BLaER1 treated with 17β-estradiol and CSF1 and Interleukin-3, amounts not matched to agents 10 nM and 100 nM (cell line): ENCODE measurements around the gene SERINC5.

Source experiments
- H3K27ac ChIP-seq, 11 experiments: shearing (Covaris generic); formaldehyde crosslinking; 2 replicates each; pipeline ENCODE4 v1.8.1; 2022
- H3K27me3 ChIP-seq, 11 experiments: shearing (Covaris generic); formaldehyde crosslinking; 2 replicates each; pipeline ENCODE4 v1.8.1; 2022
- H3K36me3 ChIP-seq, 11 experiments: shearing (Covaris generic); formaldehyde crosslinking; 2 replicates each; pipeline ENCODE4 v1.8.1; 2022
- H3K4me1 ChIP-seq, 10 experiments: shearing (Covaris generic); formaldehyde crosslinking; 2 replicates each; pipeline ENCODE4 v1.8.1; 2022
- H3K4me2 ChIP-seq, 11 experiments: shearing (Covaris generic); formaldehyde crosslinking; 2 replicates each; pipeline ENCODE4 v1.8.1; 2022
- H3K4me3 ChIP-seq, 10 experiments: shearing (Covaris generic); formaldehyde crosslinking; 2 replicates each; pipeline ENCODE4 v1.8.1; 2022
- H3K9ac ChIP-seq, 11 experiments: shearing (Covaris generic); formaldehyde crosslinking; 2 replicates each; pipeline ENCODE4 v1.8.1; 2022
- H3K9me3 ChIP-seq, 11 experiments: shearing (Covaris generic); formaldehyde crosslinking; replicated peaks in 1 of 11; 2 replicates each; pipeline ENCODE4 v1.8.1; 2022
- H4K20me1 ChIP-seq, 11 experiments: shearing (Covaris generic); formaldehyde crosslinking; 2 replicates each; pipeline ENCODE4 v1.8.1; 2022
- Cebpa-rat ChIP-seq, 11 experiments: shearing (Covaris generic); IDR thresholded peaks; 2 replicates each; pipeline ENCODE4 v1.8.1; 2022

The SERINC5 gene

DNA sequence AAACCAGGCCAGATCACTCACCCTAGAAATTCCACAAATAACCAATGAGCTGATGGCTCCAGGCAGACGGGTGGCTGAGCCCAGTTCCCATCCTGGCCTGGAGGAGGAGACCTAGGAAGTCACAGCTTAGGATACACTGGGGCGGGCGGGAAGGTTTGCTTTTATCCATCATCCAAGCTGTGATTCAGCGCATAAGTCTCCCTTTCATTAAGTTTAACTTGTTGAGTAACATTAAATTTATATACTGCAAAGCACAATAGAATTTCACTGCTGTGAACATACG, 165.0 kb downstream of the SERINC5 start:
- Histone ChIP-seq H3K9me3 (peaks cover 0 to 14% (median 0%) of the 10 kb centered on the region in 11 experiments; a peak in 4 of 22 replicates), H3K27me3 (no peaks in the 10 kb centered on the region), H3K9ac (peak overlapping the region in 1 of 11 experiments; percentile 14; a peak in 1 of 22 replicates)

DNA sequence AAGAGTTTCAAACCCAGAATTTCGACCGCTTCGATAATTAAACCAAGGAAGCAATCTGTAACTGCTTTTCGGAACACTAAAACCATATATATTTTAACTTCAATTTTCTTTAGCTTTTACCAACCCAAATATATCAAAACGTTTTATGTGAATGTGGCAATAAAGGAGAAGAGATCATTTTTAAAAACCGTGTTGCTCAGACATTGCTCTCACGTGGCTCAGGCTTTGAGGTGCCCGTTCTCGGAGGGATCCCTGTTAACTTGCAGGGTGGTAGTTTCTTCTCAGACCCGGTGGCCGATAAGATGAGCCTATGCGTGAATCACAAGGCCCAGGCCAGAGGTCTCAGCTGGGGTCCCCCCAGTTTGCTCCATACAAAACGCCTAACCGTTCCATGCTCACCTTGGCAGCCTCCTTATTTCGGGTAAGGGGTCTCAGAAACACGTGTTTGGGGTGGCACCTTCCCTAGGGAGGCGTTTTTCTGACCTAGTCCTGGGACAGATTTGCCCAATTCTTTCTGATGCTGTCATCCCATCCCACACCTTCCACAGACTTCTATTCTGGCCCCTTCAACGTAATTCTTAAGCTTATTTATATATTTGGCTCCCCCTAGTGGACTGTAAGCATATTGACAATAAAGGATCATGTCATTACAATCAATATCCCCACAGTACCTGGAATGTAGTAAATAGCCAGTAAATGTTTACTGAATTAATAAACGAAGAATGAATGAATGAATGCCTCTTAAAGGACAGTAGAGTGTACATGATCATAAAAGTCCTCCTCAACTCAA, 172.6 kb downstream of the SERINC5 start:
- H3K9ac ChIP-seq: peak overlapping the region in 10 of 11 experiments; percentile 19 to 60 (median 38); a peak in 11 of 22 replicates
- no peaks in the 10 kb centered on the region for H4K20me1 ChIP-seq
- H3K4me1 ChIP-seq: peaks cover 0 to 29% (median 5%) of the 10 kb centered on the region in 10 experiments; a peak in 11 of 20 replicates
- peak overlapping the region in 6 of 10 experiments; percentile 15 to 60 (median 46); a peak in 12 of 20 replicates for H3K4me3 ChIP-seq
- peak overlapping the region in 8 of 11 experiments; percentile 5 to 50 (median 35); a peak in 7 of 22 replicates for H3K27ac ChIP-seq
- peaks cover 0 to 20% (median 8%) of the 10 kb centered on the region in 11 experiments; a peak in 9 of 22 replicates for H3K36me3 ChIP-seq
- no peak for TF ChIP-seq Cebpa-rat (IDR thresholded peaks at IDR 0.05)
- no peaks in the 10 kb centered on the region for H3K9me3 ChIP-seq
- H3K4me2 ChIP-seq: peak overlapping the region; percentile 55 to 80 (median 65)
- no peaks in the 10 kb centered on the region for H3K27me3 ChIP-seq

More for the DNA sequence above, 165.0 kb downstream of the SERINC5 start:
- Histone ChIP-seq H3K4me3 (no peak overlapping the region), H3K27ac (0 out of 22 replicates have a peak overlapping the region, but pooled peaks of 2 of the 11 experiments have one; percentile 12 to 20), H3K4me2 (no peak overlapping the region), H4K20me1 (no peaks in the 10 kb centered on the region), H3K36me3 (no peaks in the 10 kb centered on the region), H3K4me1 (peaks cover 14 to 41% (median 31%) of the 10 kb centered on the region in 10 experiments)
- no peak for TF ChIP-seq Cebpa-rat (IDR thresholded peaks at IDR 0.05)

DNA sequence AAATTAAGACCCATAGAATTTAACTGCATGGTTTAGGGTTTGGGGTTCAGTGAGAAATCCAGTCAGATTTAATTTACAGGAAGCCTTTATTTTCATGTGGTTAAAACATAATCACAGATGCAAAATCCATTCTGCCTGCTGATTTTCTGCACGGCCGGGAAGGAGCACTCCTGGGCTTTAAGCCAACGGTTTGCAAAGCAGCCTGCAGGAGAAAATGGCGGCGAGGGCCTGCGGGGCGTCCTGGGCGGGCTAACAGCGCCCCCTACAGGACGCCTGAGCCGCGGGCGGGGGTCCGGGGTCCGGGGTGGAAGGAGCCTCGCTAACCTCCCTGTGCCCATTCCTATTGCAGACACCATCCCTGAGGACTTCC, 173.1 kb downstream of the SERINC5 start:
- peaks cover 0 to 25% (median 12%) of the 10 kb centered on the region in 11 experiments; a peak in 9 of 22 replicates for H3K36me3 ChIP-seq
- H3K27ac ChIP-seq: 0 out of 22 replicates have a peak overlapping the region, but pooled peaks of 3 of the 11 experiments have one; percentile 39 to 50 (median 50)
- H3K4me2 ChIP-seq: peak overlapping the region; percentile 55 to 80 (median 65); a peak in 21 of 22 replicates
- peak overlapping the region in 7 of 11 experiments; percentile 19 to 60 (median 38); a peak in 7 of 22 replicates for H3K9ac ChIP-seq
- peaks cover 0 to 29% (median 5%) of the 10 kb centered on the region in 10 experiments; a peak in 11 of 20 replicates for H3K4me1 ChIP-seq
- H3K4me3 ChIP-seq: peak overlapping the region in 6 of 10 experiments; percentile 15 to 60 (median 46); a peak in 10 of 20 replicates
- peaks cover 0 to 4% (median 0%) of the 10 kb centered on the region in 11 experiments; a peak in 1 of 22 replicates for H3K9me3 ChIP-seq
- no peaks in the 10 kb centered on the region for H4K20me1 ChIP-seq
- no peaks in the 10 kb centered on the region for H3K27me3 ChIP-seq
- TF ChIP-seq Cebpa-rat (IDR thresholded peaks at IDR 0.05): no peak

GRCh38 chr5:80082281-80082680, 173.6 kb downstream of the SERINC5 start:
- Histone ChIP-seq H3K27me3 (no peaks in the 10 kb centered on the region), H3K9ac (no peak overlapping the region), H3K4me3 (no peak overlapping the region; a peak in 1 of 20 replicates), H3K36me3 (peaks cover 0 to 27% (median 12%) of the 10 kb centered on the region in 11 experiments; a peak in 9 of 22 replicates), H3K4me1 (peaks cover 0 to 32% (median 5%) of the 10 kb centered on the region in 10 experiments; a peak in 11 of 20 replicates), H3K4me2 (peak overlapping the region in 9 of 11 experiments; percentile 58 to 80 (median 66); a peak in 12 of 22 replicates), H3K27ac (no peak overlapping the region), H3K9me3 (peaks cover 0 to 4% (median 0%) of the 10 kb centered on the region in 11 experiments; a peak in 1 of 22 replicates), H4K20me1 (no peaks in the 10 kb centered on the region)
- TF ChIP-seq Cebpa-rat (IDR thresholded peaks at IDR 0.05): no peak

DNA sequence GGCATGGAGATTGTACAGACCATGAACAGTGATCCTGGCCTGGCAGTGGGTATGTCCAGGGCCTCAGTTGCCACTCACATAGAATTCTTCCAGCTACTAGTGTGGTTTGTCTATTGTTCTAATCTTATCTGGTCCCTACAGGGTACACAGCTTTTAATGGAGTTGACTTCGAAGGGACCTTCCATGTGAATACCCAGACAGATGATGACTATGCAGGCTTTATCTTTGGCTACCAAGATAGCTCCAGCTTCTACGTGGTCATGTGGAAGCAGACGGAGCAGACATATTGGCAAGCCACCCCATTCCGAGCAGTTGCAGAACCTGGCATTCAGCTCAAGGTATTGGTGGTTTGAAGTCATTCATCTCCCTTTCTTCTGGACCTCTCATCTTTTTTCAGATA, 176.9 kb downstream of the SERINC5 start:
- H3K4me1 ChIP-seq: peaks cover 0 to 33% (median 10%) of the 10 kb centered on the region in 10 experiments; a peak in 12 of 20 replicates
- no peaks in the 10 kb centered on the region for H4K20me1 ChIP-seq
- TF ChIP-seq Cebpa-rat (IDR thresholded peaks at IDR 0.05): no peak
- peaks cover 0 to 4% (median 0%) of the 10 kb centered on the region in 11 experiments; a peak in 1 of 22 replicates for H3K9me3 ChIP-seq
- H3K36me3 ChIP-seq: peaks cover 0 to 27% (median 12%) of the 10 kb centered on the region in 11 experiments; a peak in 9 of 22 replicates
- no peaks in the 10 kb centered on the region for H3K27me3 ChIP-seq
- no peak overlapping the region for H3K27ac ChIP-seq
- no peak overlapping the region for H3K9ac ChIP-seq
- H3K4me2 ChIP-seq: no peak overlapping the region
- H3K4me3 ChIP-seq: no peak overlapping the region

DNA sequence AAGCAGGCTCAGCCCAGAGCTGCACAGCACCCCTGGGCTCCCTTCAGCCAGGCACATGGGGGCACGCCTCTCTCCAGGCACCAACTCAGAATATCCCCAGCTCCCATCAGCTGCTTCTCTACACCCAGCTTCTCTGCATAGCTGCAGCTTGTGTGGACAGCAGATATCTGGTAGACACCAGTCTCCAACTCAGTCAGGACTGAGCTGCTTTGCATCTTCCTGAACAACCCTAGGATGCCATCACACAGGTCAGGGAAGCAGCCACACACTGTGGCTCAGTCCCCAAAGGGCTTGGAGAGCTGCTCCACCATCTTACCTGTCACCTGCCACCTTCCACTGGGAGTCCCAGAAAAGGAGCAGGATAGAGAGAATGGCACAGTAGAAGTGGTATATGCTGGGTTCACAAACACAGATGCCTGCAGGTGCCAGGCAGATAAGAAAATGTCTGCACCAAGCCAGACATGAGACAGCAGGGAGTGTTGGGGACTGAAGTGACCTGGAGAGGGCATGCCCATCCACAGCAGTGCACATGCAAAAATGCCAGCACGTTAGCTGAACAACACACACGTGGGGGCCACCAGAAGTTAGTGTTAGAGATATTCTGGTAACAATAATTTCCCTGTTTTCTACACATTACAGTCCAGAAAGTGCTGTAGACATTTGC, 178.7 kb downstream of the SERINC5 start:
- no peaks in the 10 kb centered on the region for H4K20me1 ChIP-seq
- no peak overlapping the region for H3K9ac ChIP-seq
- H3K4me2 ChIP-seq: peak overlapping the region in 2 of 11 experiments; percentile 8 to 33; a peak in 1 of 22 replicates
- H3K36me3 ChIP-seq: peaks cover 0 to 27% (median 12%) of the 10 kb centered on the region in 11 experiments; a peak in 9 of 22 replicates
- H3K4me1 ChIP-seq: peaks cover 0 to 30% (median 5%) of the 10 kb centered on the region in 10 experiments; a peak in 6 of 20 replicates
- H3K4me3 ChIP-seq: no peak overlapping the region
- TF ChIP-seq Cebpa-rat (IDR thresholded peaks at IDR 0.05): no peak
- no peak overlapping the region for H3K27ac ChIP-seq
- H3K27me3 ChIP-seq: no peaks in the 10 kb centered on the region
- H3K9me3 ChIP-seq: peaks cover 0 to 4% (median 0%) of the 10 kb centered on the region in 11 experiments; a peak in 1 of 22 replicates

GRCh38 chr5:80076131-80077050, 179.5 kb downstream of the SERINC5 start:
- no peak overlapping the region for H3K27ac ChIP-seq
- H3K9me3 ChIP-seq: peaks cover 0 to 4% (median 0%) of the 10 kb centered on the region in 11 experiments; a peak in 1 of 22 replicates
- H3K4me3 ChIP-seq: no peak overlapping the region
- no peak overlapping the region for H3K9ac ChIP-seq
- no peaks in the 10 kb centered on the region for H4K20me1 ChIP-seq
- peak overlapping the region in 3 of 11 experiments; percentile 8 to 33 (median 26); a peak in 3 of 22 replicates for H3K4me2 ChIP-seq
- peaks cover 0 to 32% (median 11%) of the 10 kb centered on the region in 10 experiments; a peak in 17 of 20 replicates for H3K4me1 ChIP-seq
- H3K27me3 ChIP-seq: no peaks in the 10 kb centered on the region
- no peak for TF ChIP-seq Cebpa-rat (IDR thresholded peaks at IDR 0.05)
- H3K36me3 ChIP-seq: peaks cover 0 to 27% (median 6%) of the 10 kb centered on the region in 11 experiments; a peak in 8 of 22 replicates
